HG02981 (cell line): ENCODE measurements around the gene SPG11.
"Not testable (repeated sequence)": the region's sequence is repeated elsewhere in the genome, so short reads cannot be mapped to it uniquely, and the experiment has no call there.

Source experiments
- ATAC-seq: cut with Tn5 transposase; IDR thresholded peaks from one replicate; pipeline ENCODE4 v1.9.1; 2021; ENCODE audit warnings: mild to moderate bottlenecking, moderate library complexity; ENCODE audit not compliant: unreplicated experiment

Gene SPG11

DNA sequence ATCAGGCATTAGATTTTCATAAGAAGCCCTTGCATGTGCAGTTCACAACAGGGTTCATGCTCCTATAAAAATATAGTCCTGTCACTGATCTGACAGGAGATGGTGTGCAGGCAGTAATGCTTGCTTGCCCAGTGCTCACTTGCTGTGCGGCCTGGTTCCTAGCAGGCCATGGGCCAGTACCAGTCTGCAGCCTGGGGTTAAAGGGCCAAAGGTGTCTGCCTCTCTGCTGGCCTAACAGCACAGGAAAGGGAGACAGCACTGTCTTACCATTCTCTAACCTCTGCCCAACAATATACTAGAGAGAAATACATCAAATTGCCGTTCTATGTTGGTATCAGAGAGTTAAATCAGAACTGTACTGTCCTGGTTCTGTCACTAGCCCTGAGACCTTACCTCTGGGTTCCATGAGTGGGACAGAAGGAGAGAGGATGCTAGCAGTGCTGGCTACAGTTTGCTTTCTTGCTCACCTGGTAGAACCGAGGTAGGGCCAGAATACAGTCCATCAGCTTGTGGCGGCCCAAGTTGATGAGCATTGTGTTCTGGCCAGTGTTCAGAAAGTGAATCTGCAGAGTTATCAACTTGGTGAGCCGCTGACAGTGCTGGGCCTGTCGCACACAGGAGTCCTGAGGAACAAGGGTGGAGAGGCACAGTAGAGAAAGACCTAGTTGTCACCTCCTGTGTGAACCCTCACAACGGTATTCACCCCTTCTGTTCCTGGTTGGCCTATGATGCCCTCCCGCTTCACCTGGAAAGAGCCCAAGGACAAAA is 97.9 kb downstream of the SPG11 start:
- ATAC-seq, result no peak

DNA sequence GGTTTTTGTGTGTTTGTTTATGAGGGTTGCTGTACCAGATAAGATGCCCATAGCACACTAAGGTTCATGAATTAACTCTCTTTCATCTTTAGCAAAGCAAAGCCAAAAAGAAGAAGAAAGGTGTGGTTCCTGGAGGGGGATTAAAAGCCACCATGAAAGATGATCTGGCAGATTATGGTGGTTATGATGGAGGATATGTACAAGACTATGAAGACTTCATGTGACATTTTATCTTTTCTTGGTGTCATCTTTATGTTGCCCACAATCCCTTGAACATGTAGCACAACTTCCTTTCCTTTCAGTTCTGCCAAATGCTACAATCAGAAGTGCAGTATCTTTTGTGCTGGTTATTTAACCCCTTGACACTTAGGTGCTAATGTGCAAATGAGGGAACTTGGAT is 102.5 kb downstream of the SPG11 start:
- ATAC-seq, result not testable (repeated sequence)

DNA sequence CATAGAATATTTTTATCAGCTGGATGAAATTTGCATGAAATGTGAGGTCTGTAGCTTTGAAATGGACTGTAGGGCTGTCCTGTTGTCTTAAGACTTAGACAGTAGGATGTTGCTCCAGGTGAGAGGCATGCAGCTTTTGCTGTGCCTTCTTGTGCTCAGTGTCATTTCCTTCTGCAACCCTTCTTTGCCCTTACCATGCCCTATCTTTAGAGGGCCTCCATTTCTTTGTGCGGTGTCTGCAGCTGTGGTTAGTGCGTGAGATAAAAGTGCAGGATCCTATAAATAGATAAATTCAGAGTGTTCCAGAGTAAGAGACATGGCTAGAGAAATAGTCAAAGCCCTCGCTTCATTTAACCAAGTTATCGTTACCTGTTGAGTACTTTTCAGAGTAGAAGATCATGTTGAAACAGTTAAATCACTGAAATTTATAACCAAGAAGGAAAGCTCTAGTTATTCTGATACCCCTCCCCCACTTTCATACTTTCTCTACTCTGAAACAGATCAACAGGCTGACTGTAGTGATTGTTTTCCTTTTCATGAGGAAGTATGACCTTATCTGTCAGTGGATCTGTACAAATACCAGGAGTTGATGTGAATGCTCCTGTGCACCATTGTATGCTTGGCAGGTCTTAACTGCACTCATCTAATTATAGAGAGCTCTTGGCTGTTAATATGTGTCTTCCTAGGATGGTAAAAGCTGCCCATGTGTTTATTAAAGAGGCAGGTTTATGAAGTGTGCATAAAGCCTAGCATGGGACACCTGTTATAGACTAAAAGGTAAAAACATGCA is 108.3 kb downstream of the SPG11 start:
- no peak for ATAC-seq

DNA sequence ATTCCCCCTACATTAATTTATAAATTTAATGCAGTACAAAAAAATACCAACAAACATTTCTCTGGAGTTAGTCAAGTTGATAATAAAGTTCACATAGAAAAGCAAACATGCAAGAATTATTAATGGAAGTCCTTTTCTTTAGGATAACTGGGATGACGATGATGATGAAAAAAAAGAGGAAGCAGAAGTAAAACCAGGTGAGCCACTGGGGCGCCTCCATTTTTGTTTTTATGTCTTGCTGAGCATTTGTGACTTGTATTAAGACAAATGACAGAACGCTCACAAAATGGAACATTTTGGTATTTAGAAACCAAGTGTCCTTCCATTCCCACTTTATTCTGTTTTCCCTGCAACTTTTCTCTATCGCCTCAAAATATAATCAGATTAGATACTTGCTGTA is 112.7 kb downstream of the SPG11 start:
- no peak for ATAC-seq

DNA sequence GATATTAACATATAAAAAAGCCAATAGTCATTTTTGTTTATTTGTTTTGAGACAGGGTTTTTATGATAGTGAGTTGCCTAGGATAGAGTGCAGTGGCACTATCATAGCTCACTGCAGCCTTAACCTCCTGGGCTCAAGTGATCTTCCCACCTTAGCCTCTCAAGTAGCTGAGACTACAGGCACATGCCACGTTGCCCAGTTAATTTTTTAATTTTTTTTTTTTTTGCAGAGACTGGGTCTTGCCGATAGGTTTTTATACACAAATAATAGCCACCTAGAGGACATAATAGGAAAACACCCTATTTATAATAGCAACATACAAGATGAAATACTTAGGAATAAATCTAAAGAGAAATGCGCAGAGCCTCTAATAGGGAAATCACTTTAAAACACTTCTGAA is 113.2 kb downstream of the SPG11 start:
- ATAC-seq, result no peak

DNA sequence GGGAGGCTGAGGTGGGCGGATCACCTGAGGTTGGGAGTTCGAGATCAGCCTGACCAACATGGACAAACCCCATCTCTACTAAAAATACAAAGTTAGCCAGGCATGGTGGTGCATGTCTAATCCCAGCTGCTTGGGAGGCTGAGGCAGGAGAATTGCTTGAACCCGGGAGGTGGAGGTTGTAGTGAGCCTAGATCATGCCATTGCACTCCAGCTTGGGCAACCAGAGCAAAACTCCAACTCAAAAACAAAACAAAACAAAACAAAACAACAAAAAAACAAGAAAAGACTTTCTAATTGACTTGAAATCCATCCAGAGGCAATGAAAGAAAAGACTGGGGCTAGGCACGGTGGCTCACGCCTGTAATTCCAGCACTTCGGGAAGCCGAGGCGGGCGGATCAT is 114.3 kb downstream of the SPG11 start:
- not testable (repeated sequence) for ATAC-seq

DNA sequence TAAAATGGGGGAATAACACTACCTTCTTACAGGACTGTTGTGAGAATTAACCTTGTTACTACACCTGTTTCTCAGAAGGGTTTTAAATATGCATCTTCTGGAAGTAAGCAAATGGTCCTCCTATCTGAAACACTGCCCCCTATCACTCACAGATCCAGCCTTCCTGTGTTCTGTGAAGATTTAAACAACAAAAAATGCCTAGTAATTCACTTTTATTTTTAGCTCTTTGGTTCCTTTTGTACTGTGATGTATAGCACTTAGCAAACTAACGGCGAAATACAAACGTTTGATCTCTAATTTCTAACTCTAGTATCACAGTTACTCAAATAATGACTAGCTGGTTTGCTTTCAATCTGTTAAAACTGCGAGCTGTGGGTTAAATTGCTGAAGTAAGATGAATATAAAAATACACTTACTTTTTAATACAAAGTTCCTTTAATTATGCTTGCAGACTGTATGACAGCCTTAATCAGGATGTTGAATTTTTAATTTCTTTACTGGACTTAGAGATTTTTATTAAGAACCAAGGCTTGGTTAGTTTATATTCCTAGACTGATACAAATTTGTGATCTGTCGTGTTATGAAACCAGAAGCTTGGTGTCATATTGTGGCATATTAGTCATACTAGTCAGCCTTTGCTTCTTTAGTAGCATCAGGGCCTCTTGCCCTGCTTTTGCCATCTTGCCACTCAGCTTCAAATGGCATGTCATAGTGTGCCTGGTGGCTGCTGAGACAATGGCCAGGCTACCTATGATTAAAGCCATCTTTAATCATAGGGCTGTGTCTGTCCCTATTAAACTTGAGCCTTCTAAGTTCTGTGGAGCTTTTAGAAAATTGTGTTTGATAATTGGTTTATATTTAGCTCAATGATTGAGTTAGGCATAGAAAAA is 117.3 kb downstream of the SPG11 start:
- ATAC-seq, result peak; percentile 85

DNA sequence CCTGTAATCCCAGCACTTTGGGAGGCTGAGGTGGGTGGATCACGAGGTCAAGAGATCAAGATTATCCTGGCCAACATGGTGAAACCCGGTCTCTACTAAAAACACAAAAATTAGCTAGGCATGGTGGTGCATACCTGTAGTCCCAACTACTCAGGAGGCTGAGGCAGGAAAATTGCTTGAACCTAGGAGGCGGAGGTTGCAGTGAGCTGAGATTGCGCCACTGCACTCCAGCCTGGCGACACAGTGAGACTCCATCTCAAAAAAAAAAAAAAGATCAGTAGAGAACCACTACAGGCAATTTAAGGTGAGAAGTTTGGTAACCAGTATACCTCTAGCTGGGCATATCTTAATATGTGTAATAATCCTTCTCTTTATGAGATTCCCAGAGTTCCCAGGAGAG is 118.7 kb downstream of the SPG11 start:
- ATAC-seq, result not testable (repeated sequence)

DNA sequence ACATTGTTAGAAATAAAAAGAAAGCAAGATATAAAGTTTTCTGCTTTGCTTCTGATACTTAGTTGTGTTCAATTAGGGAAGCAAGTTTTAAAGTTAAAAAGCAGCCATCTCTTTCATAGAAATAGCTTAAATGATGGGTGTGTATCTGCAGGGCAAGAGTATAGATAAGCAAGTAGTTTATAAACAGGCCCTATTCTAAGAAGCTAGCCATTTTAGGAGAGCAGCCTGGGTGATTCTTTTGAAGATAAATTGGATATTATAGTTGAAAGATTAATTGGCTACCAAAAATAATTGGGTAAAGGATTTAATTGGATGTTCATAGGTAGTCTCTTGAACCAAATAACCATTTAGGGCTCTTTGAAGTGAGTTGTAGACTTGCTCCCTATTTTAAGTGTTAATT is 120.9 kb downstream of the SPG11 start:
- ATAC-seq, result no peak

DNA sequence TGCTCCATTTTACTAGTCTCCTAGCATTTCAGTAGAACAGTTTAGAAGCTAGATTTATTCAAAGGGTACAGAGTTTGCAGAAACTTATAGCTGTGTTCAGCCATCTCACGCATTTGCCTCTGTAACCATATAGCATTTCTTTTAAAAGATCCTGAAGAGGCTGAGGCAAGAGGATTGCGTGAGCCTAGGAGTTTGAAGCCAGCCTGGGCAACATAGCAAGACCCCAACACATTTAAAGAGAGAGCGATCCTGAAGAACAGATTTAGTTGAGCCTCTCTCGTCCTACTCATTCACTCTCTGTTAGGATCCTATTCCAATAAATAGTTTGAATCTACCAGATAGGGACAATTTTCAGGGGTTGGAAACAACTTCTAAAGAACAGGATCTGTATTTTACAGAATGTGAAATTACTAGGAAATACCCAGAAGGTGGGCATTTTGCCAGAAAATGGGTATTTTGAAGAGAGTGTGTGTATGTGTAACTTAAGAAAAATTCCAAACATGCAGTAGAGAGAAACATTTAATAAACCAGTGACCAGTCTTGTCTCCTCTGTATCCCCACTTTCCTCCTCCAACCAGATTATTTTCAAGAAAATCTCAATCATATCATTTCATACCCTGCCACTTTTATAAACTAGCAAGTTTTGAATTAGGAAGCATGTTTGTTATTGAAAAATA is 122.0 kb downstream of the SPG11 start:
- no peak for ATAC-seq

DNA sequence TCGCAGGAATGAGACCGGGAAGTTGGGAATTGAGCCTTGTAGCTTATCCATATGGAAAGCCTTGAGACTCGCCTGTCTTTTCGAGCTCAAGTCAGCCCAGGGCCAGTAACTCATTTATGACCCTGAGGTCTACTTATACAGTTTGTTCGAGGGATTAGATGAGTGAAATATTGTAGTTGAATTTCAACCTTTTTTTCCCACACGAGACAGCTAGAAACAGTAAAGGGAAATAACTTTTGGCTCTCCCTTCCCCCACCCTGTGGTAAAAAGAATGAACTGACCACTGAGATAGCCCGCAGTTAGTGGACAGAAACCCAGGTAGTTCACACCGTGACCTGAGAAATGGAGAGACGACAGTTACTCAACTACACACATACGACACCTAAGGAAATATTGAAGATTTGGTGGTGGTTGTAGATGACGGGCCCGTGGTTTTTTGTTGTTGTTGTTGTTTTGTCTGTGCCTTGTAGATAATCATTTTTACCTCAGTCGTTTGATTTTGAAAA is 125.7 kb downstream of the SPG11 start:
- ATAC-seq, result no peak

DNA sequence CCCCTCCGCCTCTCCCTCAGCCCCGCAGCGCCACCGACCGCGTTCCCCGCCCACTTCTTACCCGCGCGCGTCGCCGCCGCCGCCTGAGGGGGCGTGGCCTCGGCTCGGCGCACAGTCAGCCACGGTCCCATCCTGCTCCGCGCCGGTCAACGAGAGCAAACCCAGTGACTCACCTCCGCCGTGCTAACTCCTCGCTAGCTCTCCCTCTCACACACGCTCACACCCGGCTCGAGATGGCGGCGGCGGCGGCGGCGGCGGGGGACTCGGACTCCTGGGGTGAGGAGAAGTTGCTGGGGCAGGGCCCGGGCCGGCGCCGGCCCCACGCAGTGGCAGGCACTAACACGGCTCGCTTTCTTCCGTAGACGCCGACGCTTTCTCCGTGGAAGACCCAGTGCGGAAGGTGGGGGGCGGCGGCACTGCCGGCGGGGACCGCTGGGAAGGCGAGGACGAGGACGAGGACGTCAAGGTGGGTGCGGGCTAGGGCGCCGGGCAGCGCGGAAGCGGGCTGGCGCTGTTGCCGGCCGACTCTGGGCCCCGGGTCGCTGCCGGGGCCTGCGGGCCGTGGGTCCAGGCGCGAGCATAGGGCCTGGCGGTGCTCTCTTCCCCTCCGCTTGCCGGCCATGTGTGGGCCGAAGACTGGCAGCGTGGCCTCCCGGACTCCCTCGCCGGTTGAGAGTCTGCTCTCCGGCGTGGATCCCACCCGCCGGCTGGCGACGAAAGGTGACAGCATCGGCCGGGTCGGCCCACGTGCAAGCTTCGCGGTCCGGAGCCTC is 126.3 kb downstream of the SPG11 start, which contains the start of gene EIF3J:
Gene EIF3J, plus strand, starts transcription at position 186 of the 773 bp plus-strand sequence. Its CDS starts 48 bp downstream, at position 234.
- peak; percentile 85 for ATAC-seq

DNA sequence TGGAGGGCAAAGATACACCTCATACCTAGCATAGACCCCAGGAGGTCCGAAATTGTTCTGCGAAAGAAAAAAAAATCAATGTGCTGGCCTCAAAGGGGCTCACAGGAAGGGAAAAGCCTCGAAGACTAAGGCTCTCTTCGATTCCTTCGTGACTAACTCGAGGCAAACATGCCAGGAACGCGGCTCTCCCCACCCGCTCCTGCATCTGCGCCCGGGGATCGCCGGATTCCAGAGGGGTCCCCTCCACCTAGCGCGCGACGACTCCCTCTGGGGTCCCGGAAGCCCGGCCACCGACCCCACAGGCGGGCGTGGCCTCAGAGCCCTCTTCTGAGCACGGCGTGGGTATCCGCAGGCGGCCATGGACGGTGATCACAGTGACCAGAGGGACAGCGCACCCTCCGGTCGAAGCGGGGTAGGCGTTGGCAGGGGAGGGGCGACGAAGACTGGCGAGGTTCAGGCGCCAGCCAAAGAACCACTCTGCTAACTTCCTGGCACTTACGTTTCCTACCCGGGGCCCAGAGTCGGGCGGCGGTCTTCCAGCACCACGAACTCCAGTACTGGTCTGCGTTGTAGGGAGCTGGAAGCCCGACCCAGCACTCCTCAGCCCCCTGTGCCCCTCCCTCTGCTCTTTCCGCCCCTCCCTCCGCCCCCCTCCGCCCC is 127.0 kb downstream of the SPG11 start:
- peak; percentile 49 for ATAC-seq

DNA sequence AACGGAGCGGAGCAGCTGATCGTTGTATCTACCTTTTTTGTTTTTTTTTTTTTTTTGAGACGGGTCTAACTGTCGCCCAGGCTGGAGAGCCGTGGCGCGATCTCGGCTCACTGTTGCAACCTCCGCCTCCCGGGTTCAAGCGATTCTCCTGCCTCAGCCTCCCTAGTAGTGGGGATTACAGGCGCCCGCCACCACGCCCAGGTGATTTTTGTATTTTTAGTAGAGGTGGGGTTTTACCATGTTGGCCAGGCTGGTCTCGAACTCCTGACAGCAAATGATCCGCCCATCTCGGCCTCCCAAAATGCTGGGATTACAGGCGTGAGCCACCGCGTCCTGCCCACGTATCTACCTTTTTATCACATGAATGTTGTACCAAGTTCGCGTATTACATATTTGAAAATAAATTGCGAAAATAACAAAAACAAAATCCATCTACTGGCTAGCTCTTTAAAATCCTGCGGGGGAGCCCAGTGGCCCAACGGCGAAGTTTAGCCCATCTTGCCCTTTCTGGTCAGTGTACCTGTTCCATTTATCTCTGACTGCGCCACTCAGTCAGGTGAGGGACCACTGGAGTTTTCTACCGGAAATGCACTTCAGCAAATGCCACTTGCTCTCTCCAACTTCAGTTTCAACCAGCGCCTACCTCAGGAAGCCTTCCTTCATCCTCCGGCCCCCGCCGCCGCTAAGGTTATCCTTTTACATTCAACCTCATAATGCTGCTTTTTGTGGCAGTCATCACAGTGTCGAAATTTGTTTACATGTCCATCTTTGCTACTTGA is 127.8 kb downstream of the SPG11 start:
- ATAC-seq, result no peak

DNA sequence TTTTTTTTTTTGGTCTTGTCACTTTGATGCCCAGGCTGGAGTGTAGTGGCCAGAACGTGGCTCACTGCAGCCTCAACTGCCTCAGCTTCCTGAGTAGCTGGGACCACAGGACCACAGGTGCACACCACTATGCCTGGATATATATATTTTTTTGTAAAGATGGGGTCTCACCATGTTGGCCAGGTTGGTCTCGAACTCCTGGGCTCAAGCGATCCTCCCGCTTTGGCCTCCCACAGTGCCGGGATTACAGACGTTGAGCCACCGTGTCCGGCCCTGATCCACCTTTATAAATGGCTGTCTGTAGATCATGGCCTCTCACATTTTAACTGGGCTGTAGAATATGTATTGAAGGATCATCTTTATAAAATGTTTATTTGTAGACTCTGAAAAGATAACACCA is 128.4 kb downstream of the SPG11 start:
- no peak for ATAC-seq

DNA sequence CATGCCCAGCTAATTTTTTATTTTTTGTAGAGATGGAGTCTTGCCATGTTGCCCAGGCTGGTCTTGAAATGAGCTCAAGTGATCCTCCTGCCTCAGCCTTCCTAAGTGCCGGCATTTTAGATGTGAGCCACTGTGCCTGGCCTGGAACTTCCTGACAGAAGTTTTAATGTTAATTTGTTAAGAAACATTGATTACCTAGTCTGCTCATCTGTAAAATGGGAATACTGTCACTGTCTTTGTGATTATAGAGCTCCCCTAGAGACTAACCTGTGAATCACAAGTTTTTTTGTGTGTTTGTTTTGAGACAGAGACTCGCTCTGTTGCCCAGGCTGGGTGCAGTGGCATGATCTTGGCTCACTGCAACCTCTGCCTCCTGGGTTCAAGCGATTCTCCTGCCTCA is 130.8 kb downstream of the SPG11 start:
- no peak for ATAC-seq

DNA sequence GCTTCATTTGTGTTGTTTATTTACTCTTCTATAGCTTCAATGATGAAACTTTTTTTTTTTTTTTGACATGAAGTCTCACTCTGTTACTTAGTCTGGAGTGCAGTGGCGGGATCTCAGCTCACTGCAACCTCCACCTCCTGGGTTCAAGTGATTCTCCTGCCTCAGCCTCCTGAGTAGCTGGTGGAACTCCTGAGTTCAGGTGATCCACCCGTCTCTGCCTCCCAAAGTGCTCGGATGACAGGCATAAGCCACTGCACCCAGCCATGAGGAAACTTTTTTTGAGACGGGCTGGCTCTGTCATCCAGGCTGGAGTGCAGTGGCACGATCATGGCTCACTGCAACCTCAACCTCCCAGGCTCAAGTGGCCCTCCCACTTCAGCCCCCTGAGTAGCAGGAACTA is 131.2 kb downstream of the SPG11 start:
- ATAC-seq, result not testable (repeated sequence)

DNA sequence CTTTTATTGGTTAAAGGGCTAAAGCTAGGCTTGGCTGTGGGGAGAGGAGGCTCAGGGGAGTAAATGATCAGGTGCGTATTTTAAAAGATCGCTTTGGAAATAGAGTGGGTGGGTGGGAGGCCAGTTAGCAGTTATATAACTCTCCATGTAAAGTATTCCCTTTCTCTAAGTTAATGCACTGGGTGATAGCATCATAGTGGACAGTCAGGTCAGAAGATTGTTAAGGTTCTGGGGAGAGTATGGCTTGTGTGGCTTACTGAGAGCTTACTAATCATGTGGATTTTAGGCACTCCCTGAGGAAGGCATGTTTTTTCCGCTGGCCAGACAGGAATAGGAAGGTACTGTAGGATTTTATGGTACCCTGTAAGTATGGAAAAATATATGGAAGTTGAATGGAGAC is 132.8 kb downstream of the SPG11 start:
- ATAC-seq, result no peak
